ENCODE measurements around the gene PSMD2. TPM values are rescaled to one million over a fixed set of nuclear protein-coding genes. Genes with fewer than 3 reads are reported as not detected.

PSMD2 gene
- total and polyA plus RNA-seq, 8 donors = 73.0 to 239 (median 126) TPM

DNA sequence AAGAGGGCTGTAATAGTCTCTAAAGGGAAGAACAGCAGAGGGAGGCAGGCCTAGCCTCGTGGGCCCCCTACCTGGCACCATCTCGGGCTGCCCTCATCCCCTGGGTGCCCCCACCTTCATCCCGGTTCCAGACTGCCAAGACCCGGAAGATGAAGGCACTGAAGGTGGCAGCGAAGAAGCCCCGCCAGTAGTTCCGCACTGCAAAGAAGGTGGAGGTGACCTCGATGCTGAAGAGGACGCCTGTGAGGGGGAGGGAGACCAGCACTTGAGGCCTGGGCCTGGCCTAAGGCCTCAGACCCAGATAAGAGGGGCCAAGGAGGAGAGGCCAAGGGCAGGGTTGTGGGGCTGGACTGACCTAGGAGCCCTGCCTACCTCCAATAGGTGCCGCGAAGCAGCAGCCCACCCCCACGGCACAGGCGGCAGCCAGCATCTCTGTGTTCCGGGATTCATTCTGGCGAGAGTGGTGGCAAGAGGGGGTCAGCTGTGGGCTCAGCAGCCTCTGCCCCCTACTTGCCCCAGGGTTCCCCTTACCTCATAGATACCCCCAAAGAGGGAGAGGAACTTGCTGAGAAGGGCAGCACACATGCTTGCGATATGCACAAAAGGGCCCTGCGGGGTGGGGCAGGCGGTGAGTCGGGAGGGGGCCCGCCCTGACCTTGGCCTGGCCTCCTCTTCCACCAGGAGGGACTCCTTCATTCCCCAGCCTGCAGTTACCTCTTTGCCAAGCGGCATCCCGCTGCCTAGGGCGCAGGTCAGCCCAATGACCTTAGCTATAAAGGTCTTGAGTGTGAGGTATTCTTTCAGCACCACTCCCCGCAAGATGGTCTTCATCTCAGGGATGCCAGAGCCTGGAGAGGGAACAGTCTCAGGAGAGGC is 58.4 kb downstream of the PSMD2 start:
- H3K36me3 ChIP-seq = peaks cover 0 to 44% (median 22%) of the 10 kb centered on the region in 4 donors
- 91 to 94% (median 93%) methylated on average over 23 to 24 of the region's 24 CpGs for WGBS, 5 donors
- no peak overlapping the region for H3K4me3 ChIP-seq
- peaks cover 9 to 37% (median 16%) of the 10 kb centered on the region in 4 donors for H3K4me1 ChIP-seq
- DNase-seq = no peak
- intact Hi-C loops (cut with DNase I; ENCODE audit: low total_unique reads) = loop anchor here (10.0 kb wide), 1 partner anchor 53 kb away; no protein-coding TSS in a partner anchor
- H3K9me3 ChIP-seq = no peaks in the 10 kb centered on the region
- H3K27me3 ChIP-seq = no peaks in the 10 kb centered on the region
- TF ChIP-seq EP300 (IDR thresholded peaks at IDR 0.05) (no peak), POLR2A (IDR thresholded peaks at IDR 0.05) (no peak), POLR2AphosphoS5 (IDR thresholded peaks at IDR 0.05) (no peak), CTCF (IDR thresholded peaks at IDR 0.05) (no peak)
- H3K27ac ChIP-seq = no peak overlapping the region

- H3K36me3 ChIP-seq = peaks cover 0 to 36% (median 22%) of the 10 kb centered on the region in 4 donors
- no peak for DNase-seq
- 93 to 97% (median 96%) methylated on average over 11 to 12 of the region's 12 CpGs for WGBS, 5 donors
- no peak overlapping the region for H3K27ac ChIP-seq
- H3K27me3 ChIP-seq = no peaks in the 10 kb centered on the region
- no peak for TF ChIP-seq CTCF (IDR thresholded peaks at IDR 0.05)
- no peak for TF ChIP-seq POLR2A (IDR thresholded peaks at IDR 0.05)
- TF ChIP-seq POLR2AphosphoS5 (IDR thresholded peaks at IDR 0.05) = no peak
- TF ChIP-seq EP300 (IDR thresholded peaks at IDR 0.05) = no peak
- peaks cover 9 to 34% (median 15%) of the 10 kb centered on the region in 4 donors for H3K4me1 ChIP-seq
- H3K9me3 ChIP-seq = no peaks in the 10 kb centered on the region
- H3K4me3 ChIP-seq = no peak overlapping the region
- intact Hi-C loops (cut with DNase I; ENCODE audit: low total_unique reads) = loop anchor here (10.0 kb wide), 1 partner anchor 53 kb away; no protein-coding TSS in a partner anchor
These were observed 59.2 kb downstream of the PSMD2 start for GRCh38 chr3:184358124-184358767.

Small RNAs within 50 kb of the gene (small RNA-seq; reads per million reads assigned to genes)
- gene SNORD66 = 1,640 to 2,799 (median 2,271) reads per million in 4 donors

Other genes with a start within 250 kb of the PSMD2 start
- gene HTR3C, start 246.2 kb upstream of the PSMD2 start, total RNA-seq = not detected
- gene HTR3C, start 246.2 kb upstream of the PSMD2 start, polyA plus RNA-seq = not detected
- not detected for gene HTR3E, start 202.2 kb upstream of the PSMD2 start, total RNA-seq
- not detected for gene HTR3E, start 202.2 kb upstream of the PSMD2 start, polyA plus RNA-seq
- gene EIF2B5, start 163.9 kb upstream of the PSMD2 start, total RNA-seq = 100 to 1,000 TPM in 1 of 5 donors, 10 to 100 TPM in 3, 1 to 10 TPM in 1; 1.4 to 113 (median 36.5) TPM
- 10 to 100 TPM; 33.0 to 42.0 (median 33.7) TPM for gene EIF2B5, start 163.9 kb upstream of the PSMD2 start, polyA plus RNA-seq
- gene DVL3, start 143.9 kb upstream of the PSMD2 start, total RNA-seq = 100 to 1,000 TPM in 1 of 5 donors, 10 to 100 TPM in 4; 27.9 to 107 (median 55.4) TPM
- gene DVL3, start 143.9 kb upstream of the PSMD2 start, polyA plus RNA-seq = 10 to 100 TPM; 21.2 to 26.4 (median 25.8) TPM
- 100 to 1,000 TPM in 4 of 5 donors, 10 to 100 TPM in 1; 96.2 to 204 (median 134) TPM for gene AP2M1, start 124.4 kb upstream of the PSMD2 start, total RNA-seq
- gene AP2M1, start 124.4 kb upstream of the PSMD2 start, polyA plus RNA-seq = 100 to 1,000 TPM; 143 to 220 (median 208) TPM
- 100 to 1,000 TPM in 1 of 5 donors, 10 to 100 TPM in 4; 21.6 to 194 (median 55.9) TPM for gene ABCF3, start 113.0 kb upstream of the PSMD2 start, total RNA-seq
- 10 to 100 TPM; 43.4 to 45.0 (median 44.5) TPM for gene ABCF3, start 113.0 kb upstream of the PSMD2 start, polyA plus RNA-seq
- 10 to 100 TPM in 2 of 5 donors, 1 to 10 TPM in 2, under 1 TPM in 1; under 0.01 to 100.0 (median 2.4) TPM for gene VWA5B2, start 69.7 kb upstream of the PSMD2 start, total RNA-seq
- gene VWA5B2, start 69.7 kb upstream of the PSMD2 start, polyA plus RNA-seq = 1 to 10 TPM; 1.6 to 3.5 (median 2.4) TPM
- 100 to 1,000 TPM in 1 of 5 donors, 10 to 100 TPM in 4; 17.1 to 253 (median 24.1) TPM for gene ALG3, start 50.3 kb upstream of the PSMD2 start, total RNA-seq
- 10 to 100 TPM; 20.9 to 22.5 (median 20.9) TPM for gene ALG3, start 50.3 kb upstream of the PSMD2 start, polyA plus RNA-seq
- gene EEF1AKMT4, start 49.6 kb upstream of the PSMD2 start, total RNA-seq = 10 to 100 TPM in 1 of 5 donors, 1 to 10 TPM in 2, under 1 TPM in 1, not detected in 1; 0.73 to 18.5 (median 4.2) TPM
- gene EEF1AKMT4, start 49.6 kb upstream of the PSMD2 start, polyA plus RNA-seq = 1 to 10 TPM; 4.4 to 6.5 (median 6.4) TPM
- not detected for gene CAMK2N2, start 37.7 kb upstream of the PSMD2 start, total RNA-seq
- gene CAMK2N2, start 37.7 kb upstream of the PSMD2 start, polyA plus RNA-seq = 1 to 10 TPM in 1 of 3 donors, under 1 TPM in 2; 0.58 to 1.2 (median 0.68) TPM
- 1 to 10 TPM in 1 of 5 donors, under 1 TPM in 1, not detected in 3; 0.45 to 2.9 TPM for gene ECE2, start 23.2 kb upstream of the PSMD2 start, total RNA-seq
- not detected for gene ECE2, start 23.2 kb upstream of the PSMD2 start, polyA plus RNA-seq
- gene EIF4G1, start 15.4 kb downstream of the PSMD2 start, total RNA-seq = 100 to 1,000 TPM; 167 to 572 (median 203) TPM
- gene EIF4G1, start 15.4 kb downstream of the PSMD2 start, polyA plus RNA-seq = 100 to 1,000 TPM in 2 of 3 donors, 10 to 100 TPM in 1; 86.5 to 171 (median 134) TPM
- gene FAM131A, start 38.4 kb downstream of the PSMD2 start, total RNA-seq = 10 to 100 TPM in 3 of 5 donors, 1 to 10 TPM in 2; 1.8 to 73.2 (median 28.8) TPM
- 10 to 100 TPM; 10.0 to 13.0 (median 12.5) TPM for gene FAM131A, start 38.4 kb downstream of the PSMD2 start, polyA plus RNA-seq
- 10 to 100 TPM in 2 of 5 donors, 1 to 10 TPM in 3; 4.2 to 34.5 (median 5.8) TPM for gene CLCN2, start 62.4 kb downstream of the PSMD2 start, total RNA-seq
- gene CLCN2, start 62.4 kb downstream of the PSMD2 start, polyA plus RNA-seq = 1 to 10 TPM; 2.1 to 5.1 (median 2.5) TPM
- gene POLR2H, start 62.5 kb downstream of the PSMD2 start, total RNA-seq = 100 to 1,000 TPM in 2 of 5 donors, 10 to 100 TPM in 3; 14.0 to 273 (median 85.0) TPM
- gene POLR2H, start 62.5 kb downstream of the PSMD2 start, polyA plus RNA-seq = 100 to 1,000 TPM; 103 to 142 (median 116) TPM
- gene THPO, start 79.0 kb downstream of the PSMD2 start, total RNA-seq = not detected
- 1 to 10 TPM in 1 of 3 donors, under 1 TPM in 2; 0.38 to 1.8 (median 0.93) TPM for gene THPO, start 79.0 kb downstream of the PSMD2 start, polyA plus RNA-seq
- 10 to 100 TPM in 1 of 5 donors, 1 to 10 TPM in 4; 6.1 to 27.2 (median 9.2) TPM for gene CHRD, start 80.8 kb downstream of the PSMD2 start, total RNA-seq
- gene CHRD, start 80.8 kb downstream of the PSMD2 start, polyA plus RNA-seq = 1 to 10 TPM; 5.2 to 7.1 (median 5.7) TPM

All from stomach (tissue), 9 donors.